Nephron progenitor cell (in vitro differentiated cells): ENCODE results near the gene TMEM247.

ENCODE experiments used
- DNase-seq: peaks from one replicate; pipeline ENCODE4 v3.0.0; 2021
- H3K27ac Mint-ChIP-seq: 2 replicates; pipeline ENCODE4 v1.8.0; 2021; ENCODE audit warnings: mild to moderate bottlenecking, moderate library complexity, mixed read lengths
- H3K27me3 Mint-ChIP-seq: 2 replicates; pipeline ENCODE4 v1.8.0; 2021; ENCODE audit warnings: mild to moderate bottlenecking, low read depth, mixed read lengths; ENCODE audit not compliant: poor library complexity
- H3K36me3 Mint-ChIP-seq: 2 replicates; pipeline ENCODE4 v1.8.0; 2021; ENCODE audit warnings: low read depth, mixed read lengths
- H3K4me1 Mint-ChIP-seq: 2 replicates; pipeline ENCODE4 v1.8.0; 2021; ENCODE audit warnings: mixed read lengths
- H3K4me3 Mint-ChIP-seq: 2 replicates; pipeline ENCODE4 v1.8.0; 2021; ENCODE audit warnings: mild to moderate bottlenecking, moderate library complexity, mixed read lengths
- H3K9me3 Mint-ChIP-seq: 2 replicates; pipeline ENCODE4 v1.8.0; 2021; ENCODE audit warnings: mild to moderate bottlenecking, moderate library complexity, mixed read lengths
- TF ChIP-seq, protein P1 (sequence below): fragments of 200-600 bp; sonication (generic); IDR thresholded peaks from 2 replicates; pipeline ENCODE4 v1.5.0; 2021; ENCODE audit warnings: antibody characterized with exemption

TMEM247 gene

DNA sequence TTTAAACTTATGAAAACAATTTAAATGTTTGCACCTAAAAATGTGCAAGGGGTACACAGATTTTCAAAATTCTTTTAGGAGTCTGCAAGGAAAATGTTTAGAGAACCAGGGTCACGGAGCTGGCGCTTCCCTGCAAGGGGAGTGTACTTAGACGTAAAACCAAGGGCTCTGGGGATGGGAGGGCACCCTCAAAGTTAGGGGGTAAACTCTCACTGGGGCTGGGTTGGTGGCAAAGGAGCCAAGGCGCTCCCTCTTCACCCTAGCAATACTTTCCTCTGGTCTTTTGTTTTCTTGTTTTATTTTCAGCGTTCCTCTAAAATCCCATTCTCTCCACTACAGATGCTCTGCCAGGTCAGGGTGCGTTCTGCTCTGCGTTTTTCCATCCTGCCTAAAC, 20.0 kb downstream of the TMEM247 start:
- Mint-ChIP-seq H3K27ac (no peak overlapping the region), H3K36me3 (no peaks in the 10 kb centered on the region), H3K9me3 (no peaks in the 10 kb centered on the region), H3K27me3 (peaks cover 49% of the 10 kb centered on the region), H3K4me1 (peaks cover 24% of the 10 kb centered on the region), H3K4me3 (peak overlapping the region; percentile 91)
- DNase-seq: no peak
- TF ChIP-seq, protein P1, sequence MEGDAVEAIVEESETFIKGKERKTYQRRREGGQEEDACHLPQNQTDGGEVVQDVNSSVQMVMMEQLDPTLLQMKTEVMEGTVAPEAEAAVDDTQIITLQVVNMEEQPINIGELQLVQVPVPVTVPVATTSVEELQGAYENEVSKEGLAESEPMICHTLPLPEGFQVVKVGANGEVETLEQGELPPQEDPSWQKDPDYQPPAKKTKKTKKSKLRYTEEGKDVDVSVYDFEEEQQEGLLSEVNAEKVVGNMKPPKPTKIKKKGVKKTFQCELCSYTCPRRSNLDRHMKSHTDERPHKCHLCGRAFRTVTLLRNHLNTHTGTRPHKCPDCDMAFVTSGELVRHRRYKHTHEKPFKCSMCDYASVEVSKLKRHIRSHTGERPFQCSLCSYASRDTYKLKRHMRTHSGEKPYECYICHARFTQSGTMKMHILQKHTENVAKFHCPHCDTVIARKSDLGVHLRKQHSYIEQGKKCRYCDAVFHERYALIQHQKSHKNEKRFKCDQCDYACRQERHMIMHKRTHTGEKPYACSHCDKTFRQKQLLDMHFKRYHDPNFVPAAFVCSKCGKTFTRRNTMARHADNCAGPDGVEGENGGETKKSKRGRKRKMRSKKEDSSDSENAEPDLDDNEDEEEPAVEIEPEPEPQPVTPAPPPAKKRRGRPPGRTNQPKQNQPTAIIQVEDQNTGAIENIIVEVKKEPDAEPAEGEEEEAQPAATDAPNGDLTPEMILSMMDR: no peak

DNA sequence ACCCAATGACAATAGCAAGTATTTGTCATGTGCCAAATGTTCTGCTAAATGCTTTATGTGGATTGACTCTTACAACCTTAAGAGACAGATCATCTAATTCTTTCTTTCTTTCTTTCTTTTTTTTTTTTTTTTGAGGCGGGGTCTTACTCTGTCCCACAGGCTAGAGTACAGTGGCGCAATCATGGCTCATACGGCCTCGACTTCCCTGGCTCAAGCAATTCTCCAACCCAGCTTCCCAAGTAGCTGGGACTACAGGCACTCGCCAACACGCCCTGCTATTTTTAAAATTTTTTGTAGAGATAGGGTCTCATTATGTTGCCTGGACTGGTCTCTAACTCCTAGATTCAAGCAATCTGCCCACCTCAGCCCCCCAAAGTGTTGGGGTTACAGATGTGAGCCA, 21.4 kb downstream of the TMEM247 start:
- DNase-seq: no peak
- Mint-ChIP-seq H3K9me3 (no peaks in the 10 kb centered on the region), H3K27ac (no peak overlapping the region), H3K4me1 (peaks cover 35% of the 10 kb centered on the region), H3K27me3 (peaks cover 47% of the 10 kb centered on the region), H3K36me3 (no peaks in the 10 kb centered on the region), H3K4me3 (no peak overlapping the region)
- TF ChIP-seq, protein P1: no peak

DNA sequence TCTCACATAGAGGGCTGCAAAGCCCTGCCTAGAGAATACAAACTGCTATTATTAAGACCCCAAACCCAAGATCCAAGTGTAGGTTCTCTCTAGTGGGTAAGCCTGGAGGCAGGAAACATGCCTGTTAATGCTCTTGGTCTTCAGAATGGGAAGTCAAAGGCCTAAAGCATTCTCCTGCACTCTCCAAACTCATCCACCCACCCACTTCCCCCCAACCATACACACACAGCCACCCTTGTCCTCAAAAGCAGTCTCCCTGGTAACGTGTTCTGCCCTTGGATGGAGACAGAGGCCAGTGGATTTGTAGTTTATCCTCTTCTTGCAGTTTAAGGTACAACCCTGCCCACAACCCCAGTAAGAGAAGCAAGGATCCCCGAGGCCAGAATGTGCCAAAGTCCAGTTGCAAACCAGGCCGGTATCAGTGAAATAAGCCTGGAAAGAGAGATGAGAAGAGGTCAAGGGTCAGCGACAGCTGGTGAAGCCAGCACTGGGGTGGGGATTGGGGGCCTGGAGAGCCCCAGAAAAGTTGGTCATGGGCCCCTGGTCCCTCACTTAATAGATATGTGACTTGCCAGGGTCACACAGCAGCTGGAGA, 23.0 kb downstream of the TMEM247 start:
- Mint-ChIP-seq H3K4me1 (peaks cover 38% of the 10 kb centered on the region), H3K27ac (no peak overlapping the region), H3K36me3 (no peaks in the 10 kb centered on the region), H3K4me3 (no peak overlapping the region), H3K9me3 (no peaks in the 10 kb centered on the region), H3K27me3 (peaks cover 41% of the 10 kb centered on the region)
- TF ChIP-seq, protein P1: no peak
- DNase-seq: no peak

DNA sequence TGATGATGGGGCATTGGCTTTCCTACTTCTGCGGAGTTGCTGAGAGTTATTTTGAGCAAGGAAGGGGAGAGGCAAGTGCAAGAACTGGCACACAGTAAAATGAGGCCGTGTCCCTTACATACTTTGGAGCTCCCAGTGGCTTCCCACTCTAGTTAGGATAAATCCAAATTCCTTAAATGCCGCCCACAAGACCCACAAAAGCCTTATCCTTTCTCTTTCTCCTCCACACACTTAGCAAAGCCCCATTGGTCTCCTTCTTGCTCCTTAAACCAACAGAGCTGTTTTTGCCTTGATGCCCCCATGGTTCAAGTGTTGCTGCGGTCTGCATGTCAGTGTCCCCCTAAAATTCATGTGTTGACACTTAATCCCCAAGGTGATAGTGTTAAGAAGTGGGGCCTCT, 24.3 kb downstream of the TMEM247 start:
- H3K4me1 Mint-ChIP-seq: peaks cover 47% of the 10 kb centered on the region
- no peak overlapping the region for H3K27ac Mint-ChIP-seq
- H3K9me3 Mint-ChIP-seq: no peaks in the 10 kb centered on the region
- no peak overlapping the region for H3K4me3 Mint-ChIP-seq
- no peak for DNase-seq
- no peaks in the 10 kb centered on the region for H3K36me3 Mint-ChIP-seq
- H3K27me3 Mint-ChIP-seq: peaks cover 28% of the 10 kb centered on the region
- TF ChIP-seq, protein P1: no peak

DNA sequence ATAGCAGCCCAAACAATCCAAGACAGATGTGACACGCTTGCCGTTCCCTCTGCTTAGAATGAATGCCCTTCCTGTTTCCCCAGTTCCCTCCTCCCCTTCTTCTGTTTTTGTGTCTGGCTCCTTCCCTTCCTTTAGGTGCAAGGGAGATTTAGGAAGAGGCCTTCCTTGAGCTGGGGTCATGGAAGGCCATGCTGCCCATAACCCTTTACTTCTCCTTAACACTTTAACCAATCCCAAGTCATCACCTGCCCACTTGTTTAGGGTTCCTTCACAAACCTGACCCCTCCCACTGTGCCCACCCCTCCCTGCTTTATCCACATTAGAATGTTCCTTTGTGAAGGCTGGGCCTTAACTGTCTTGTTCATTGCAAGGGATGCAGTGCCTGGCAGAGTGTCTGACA, 24.9 kb downstream of the TMEM247 start:
- H3K4me1 Mint-ChIP-seq: peaks cover 47% of the 10 kb centered on the region
- TF ChIP-seq, protein P1: no peak

DNA sequence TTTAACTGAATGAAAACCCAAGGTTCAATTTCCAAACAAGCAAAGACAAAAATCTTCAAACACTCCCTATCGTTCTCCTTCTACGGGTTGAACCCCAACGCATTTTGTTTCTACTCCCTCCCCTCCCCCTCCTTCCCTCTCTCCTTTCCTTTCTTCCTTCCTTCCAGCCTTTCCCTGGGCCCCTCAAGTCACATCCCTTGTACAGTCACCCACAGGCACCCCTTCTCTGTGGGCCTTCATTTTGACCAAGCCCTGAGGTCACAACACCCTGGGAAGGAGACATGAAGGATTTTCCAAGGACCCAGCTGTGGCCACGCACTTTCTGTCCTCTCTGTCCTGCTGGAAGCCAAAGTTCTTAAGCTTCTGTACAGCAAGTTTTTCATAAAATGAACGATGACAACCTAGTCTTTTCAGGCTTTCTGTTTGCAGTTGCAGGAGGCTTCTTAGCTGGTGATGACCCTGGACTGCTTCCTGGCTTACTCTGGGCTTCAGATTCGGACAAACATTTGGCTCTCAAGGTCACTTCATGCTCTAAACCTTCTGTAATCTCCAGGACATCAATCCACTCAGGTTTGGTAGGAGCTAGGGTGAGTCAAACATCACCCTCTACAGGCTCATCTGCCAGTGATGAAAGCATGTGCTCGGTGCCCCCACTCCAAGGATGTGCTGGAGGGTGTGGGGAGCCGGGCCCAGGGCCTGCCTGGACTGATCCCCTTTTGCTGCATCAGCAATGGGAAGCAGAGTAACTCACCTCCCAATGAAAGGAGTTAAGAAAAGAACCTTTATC, 25.5 kb downstream of the TMEM247 start:
- peaks cover 16% of the 10 kb centered on the region for H3K27me3 Mint-ChIP-seq
- DNase-seq: no peak
- no peak overlapping the region for H3K4me3 Mint-ChIP-seq
- H3K27ac Mint-ChIP-seq: no peak overlapping the region
- peaks cover 44% of the 10 kb centered on the region for H3K4me1 Mint-ChIP-seq
- no peaks in the 10 kb centered on the region for H3K36me3 Mint-ChIP-seq
- no peaks in the 10 kb centered on the region for H3K9me3 Mint-ChIP-seq
- TF ChIP-seq, protein P1: no peak

More for the DNA sequence above, 24.9 kb downstream of the TMEM247 start:
- H3K27me3 Mint-ChIP-seq: peaks cover 22% of the 10 kb centered on the region
- DNase-seq: no peak
- H3K9me3 Mint-ChIP-seq: no peaks in the 10 kb centered on the region
- no peaks in the 10 kb centered on the region for H3K36me3 Mint-ChIP-seq
- no peak overlapping the region for H3K4me3 Mint-ChIP-seq
- no peak overlapping the region for H3K27ac Mint-ChIP-seq
